Spleen (tissue), 11 donors: Measurements from ENCODE around the gene PSMD1. TPM values are rescaled to one million over a fixed set of nuclear protein-coding genes. Genes with fewer than 3 reads are reported as not detected.

ENCODE experiments used
- DNase-seq: peaks from one replicate; pipeline ENCODE4 v3.0.0-alpha.2; 2020
- H3K27ac ChIP-seq, 8 donors: fragments of 200-600 bp; sonication (generic) in 7 of 8; 1 replicate in 4 of 8; 2 replicates in 4 of 8; pipeline versions ENCODE4 v1.5.0 to v1.8.0; 2016 to 2021; ENCODE audit warnings: inconsistent platforms in 4 of 8, mild to moderate bottlenecking in 4 of 8, moderate library complexity in 1 of 8
- H3K27me3 ChIP-seq, 7 donors: fragments of 200-600 bp; sonication (generic) in 6 of 7; replicated peaks in 1 of 7; 1 replicate in 4 of 7; 2 replicates in 3 of 7; pipeline versions ENCODE4 v1.5.0 to v1.8.0; 2016 to 2021; ENCODE audit warnings: inconsistent platforms in 3 of 7, mild to moderate bottlenecking in 1 of 7
- H3K36me3 ChIP-seq, 6 donors: fragments of 200-600 bp; sonication (generic) in 5 of 6; 1 replicate in 4 of 6; 2 replicates in 2 of 6; pipeline versions ENCODE4 v1.5.0 to v1.8.0; 2016 to 2021; ENCODE audit warnings: inconsistent platforms in 2 of 6
- H3K4me1 ChIP-seq, 6 donors: fragments of 200-600 bp; sonication (generic) in 5 of 6; 1 replicate in 3 of 6; 2 replicates in 3 of 6; pipeline versions ENCODE4 v1.5.0 to v1.8.0; 2016 to 2021; ENCODE audit warnings: inconsistent platforms in 3 of 6
- H3K4me3 ChIP-seq, 8 donors: fragments of 200-600 bp; sonication (generic) in 7 of 8; 1 replicate in 4 of 8; 2 replicates in 4 of 8; pipeline versions ENCODE4 v1.5.0 to v1.8.0; 2016 to 2021; ENCODE audit warnings: inconsistent platforms in 4 of 8, mild to moderate bottlenecking in 4 of 8, moderate library complexity in 2 of 8
- H3K9me3 ChIP-seq, 8 donors: fragments of 200-600 bp; sonication (generic) in 7 of 8; 1 replicate in 4 of 8; 2 replicates in 4 of 8; pipeline versions ENCODE4 v1.5.0 to v1.8.0; 2016 to 2021; ENCODE audit warnings: inconsistent platforms in 4 of 8
- POLR2A ChIP-seq, 3 donors: fragments of 450-650 bp; IDR thresholded peaks; one replicate each; pipeline ENCODE4 v1.5.1; 2017; ENCODE audit warnings: antibody characterized with exemption in 3 of 3, mild to moderate bottlenecking in 1 of 3
- POLR2AphosphoS5 ChIP-seq, 3 donors: sonication (generic); formaldehyde crosslinking; IDR thresholded peaks; one replicate each; pipeline ENCODE4 v1.5.1; 2017; ENCODE audit warnings: antibody characterized with exemption in 3 of 3
- WGBS, 5 donors: extraction: QIAGEN DNeasy Blood & Tissue Kit in 3 of 5; methylation state at CpG; one replicate each; pipeline versions ENCODE4 v1.1.5 to v1.1.7; 2013 to 2018; 5-methylcytosine and 5-hydroxymethylcytosine counted together
- intact Hi-C: fragments of 100-400 bp; cut with DNase I; formaldehyde crosslinking; loops from one replicate; pipeline ENCODE4 v1.15.0; 2023; ENCODE audit warnings: low total_unique reads
- polyA plus RNA-seq, 3 donors: library from polyadenylated mRNA; stranded (reverse); fragments of 200-250 nt; gene quantifications; one replicate each; pipeline ENCODE4 v1.2.1, GENCODE V29; 2013
- total RNA-seq, 7 donors: library from RNA; depleted of rRNA in 3 of 7; stranded (reverse); fragments of >200 nt in 3 of 7; fragmentation: NEBNext Ultra II Directional in 4 of 7; extraction: Animal tissue kit (Norgen Biotek cat#: 25700) in 4 of 7; gene quantifications; one replicate each; pipeline versions ENCODE4 v1.1.0 to v1.2.1, GENCODE V29; 2016 to 2021
- TF ChIP-seq, protein P1 (sequence below), 11 experiments: fragments of 200-600 bp in 7 of 11; fragments of 450-650 bp in 4 of 11; sonication (generic) in 4 of 11; IDR thresholded peaks in 8 of 11; conservative IDR thresholded peaks in 3 of 11; 1 replicate in 7 of 11; 2 replicates in 4 of 11; pipeline versions ENCODE4 v1.4.0 to v1.8.0; 2016 to 2021; ENCODE audit warnings: antibody characterized with exemption in 11 of 11, inconsistent platforms in 4 of 11, mild to moderate bottlenecking in 1 of 11
- donor health status: healthy with polysubstance abuse.
- donor health status: DM: no; HTN: no; CAD: no; lungs with moderate emphysema.
- donor health status: DM: no; HTN: no; CAD: no.
- donor health status: Bipolar disorder and iron deficiency.
- donor health status: healthy.
- donor health status: DM: no; HTN: no; CAD: no.
- donor health status: DM: yes; HTN: yes; CAD: no.

PSMD1 gene
- total and polyA plus RNA-seq, 10 donors: 21.2 to 81.2 (median 53.4) TPM

DNA sequence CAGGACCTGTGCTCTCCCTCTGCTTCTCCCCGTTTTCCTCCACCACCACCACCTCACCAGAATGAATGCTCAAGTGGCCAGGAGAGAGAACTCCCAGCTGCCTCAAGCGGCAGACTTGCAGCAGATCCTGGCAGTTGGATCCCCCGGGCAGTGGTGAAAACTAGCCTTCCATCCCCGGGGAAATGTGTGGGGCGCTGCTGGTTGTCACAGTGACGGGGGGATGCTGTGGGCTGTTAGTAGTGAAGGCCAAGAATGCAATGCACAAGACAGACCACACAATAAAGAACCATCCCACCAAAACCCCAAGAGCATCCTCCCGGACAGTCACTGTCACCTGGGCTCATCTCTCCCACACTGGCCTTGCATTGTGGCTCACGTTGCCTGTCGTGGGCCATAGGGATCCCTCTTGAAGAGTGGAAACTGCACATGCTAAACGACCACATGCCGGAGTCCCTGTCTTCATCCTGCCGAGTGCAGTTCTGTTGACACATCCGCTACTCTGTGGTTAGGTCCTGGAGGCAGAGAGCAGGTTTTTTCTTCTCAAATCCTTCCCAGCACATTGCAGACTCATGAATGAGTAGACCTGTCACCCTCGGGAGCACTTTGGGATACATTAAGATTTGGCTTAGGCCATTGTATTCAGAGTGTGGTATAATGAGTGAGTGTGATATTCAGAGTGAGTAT lies 47.3 kb upstream of the PSMD1 start:
- DNase-seq: no peak
- Histone ChIP-seq H3K4me1 (no peaks in the 10 kb centered on the region), H3K27me3 (peaks cover 0 to 33% (median 0%) of the 10 kb centered on the region in 7 donors), H3K4me3 (no peak overlapping the region), H3K36me3 (no peaks in the 10 kb centered on the region), H3K9me3 (no peaks in the 10 kb centered on the region), H3K27ac (no peak overlapping the region)
- WGBS, 5 donors: 67 to 77% (median 74%) methylated on average over 14 of the region's 14 CpGs
- intact Hi-C loops: no loop called here
- TF ChIP-seq POLR2AphosphoS5 (IDR thresholded peaks at IDR 0.05): no peak
- TF ChIP-seq, protein P1, sequence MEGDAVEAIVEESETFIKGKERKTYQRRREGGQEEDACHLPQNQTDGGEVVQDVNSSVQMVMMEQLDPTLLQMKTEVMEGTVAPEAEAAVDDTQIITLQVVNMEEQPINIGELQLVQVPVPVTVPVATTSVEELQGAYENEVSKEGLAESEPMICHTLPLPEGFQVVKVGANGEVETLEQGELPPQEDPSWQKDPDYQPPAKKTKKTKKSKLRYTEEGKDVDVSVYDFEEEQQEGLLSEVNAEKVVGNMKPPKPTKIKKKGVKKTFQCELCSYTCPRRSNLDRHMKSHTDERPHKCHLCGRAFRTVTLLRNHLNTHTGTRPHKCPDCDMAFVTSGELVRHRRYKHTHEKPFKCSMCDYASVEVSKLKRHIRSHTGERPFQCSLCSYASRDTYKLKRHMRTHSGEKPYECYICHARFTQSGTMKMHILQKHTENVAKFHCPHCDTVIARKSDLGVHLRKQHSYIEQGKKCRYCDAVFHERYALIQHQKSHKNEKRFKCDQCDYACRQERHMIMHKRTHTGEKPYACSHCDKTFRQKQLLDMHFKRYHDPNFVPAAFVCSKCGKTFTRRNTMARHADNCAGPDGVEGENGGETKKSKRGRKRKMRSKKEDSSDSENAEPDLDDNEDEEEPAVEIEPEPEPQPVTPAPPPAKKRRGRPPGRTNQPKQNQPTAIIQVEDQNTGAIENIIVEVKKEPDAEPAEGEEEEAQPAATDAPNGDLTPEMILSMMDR (IDR thresholded peaks at IDR 0.05 in 8 of 11, conservative IDR thresholded peaks at IDR 0.05 in 3 of 11): no peak
- no peak for TF ChIP-seq POLR2A (IDR thresholded peaks at IDR 0.05)

GRCh38 chr2:231010201-231010730 lies 46.4 kb upstream of the PSMD1 start:
- DNase-seq: no peak
- Histone ChIP-seq H3K36me3 (no peaks in the 10 kb centered on the region), H3K9me3 (no peaks in the 10 kb centered on the region), H3K27ac (no peak overlapping the region), H3K4me1 (no peaks in the 10 kb centered on the region), H3K27me3 (peaks cover 0 to 41% (median 0%) of the 10 kb centered on the region in 7 donors), H3K4me3 (no peak overlapping the region)
- intact Hi-C loops: no loop called here
- TF ChIP-seq POLR2AphosphoS5 (IDR thresholded peaks at IDR 0.05): no peak
- TF ChIP-seq, protein P1 (IDR thresholded peaks at IDR 0.05 in 8 of 11, conservative IDR thresholded peaks at IDR 0.05 in 3 of 11): no peak
- no peak for TF ChIP-seq POLR2A (IDR thresholded peaks at IDR 0.05)
- 44 to 96% (median 82%) methylated on average over 2 of the region's 2 CpGs for WGBS, 5 donors

DNA sequence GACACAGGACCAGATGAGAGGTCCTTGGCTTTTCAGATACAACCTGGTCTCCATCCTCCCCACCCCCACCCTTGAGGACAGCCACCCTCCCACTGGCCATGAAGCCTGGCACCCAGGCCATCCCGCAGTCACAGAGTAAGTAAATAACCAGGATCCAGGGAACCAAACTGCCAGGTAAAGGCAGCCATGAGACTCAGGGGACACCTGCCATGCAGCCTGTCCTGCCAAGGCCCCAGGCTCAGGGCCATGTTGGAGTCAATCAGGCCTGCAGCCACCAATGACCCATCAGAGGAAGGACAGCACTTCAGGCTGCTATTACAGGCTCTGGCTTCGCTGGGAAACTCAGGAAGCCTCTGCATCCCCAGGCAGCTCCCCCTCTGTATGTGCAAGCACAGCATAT lies 45.1 kb upstream of the PSMD1 start:
- DNase-seq: no peak
- no peak for TF ChIP-seq POLR2AphosphoS5 (IDR thresholded peaks at IDR 0.05)
- TF ChIP-seq POLR2A (IDR thresholded peaks at IDR 0.05): no peak
- TF ChIP-seq, protein P1 (IDR thresholded peaks at IDR 0.05 in 8 of 11, conservative IDR thresholded peaks at IDR 0.05 in 3 of 11): no peak
- Histone ChIP-seq H3K4me3 (no peak overlapping the region), H3K4me1 (no peaks in the 10 kb centered on the region), H3K27me3 (peaks cover 0 to 46% (median 0%) of the 10 kb centered on the region in 7 donors), H3K36me3 (no peaks in the 10 kb centered on the region), H3K9me3 (no peaks in the 10 kb centered on the region), H3K27ac (no peak overlapping the region)
- 40 to 64% (median 53%) methylated on average over 2 of the region's 2 CpGs; no CpG with 5 or more reads in 1 of the 5 donors for WGBS, 5 donors
- intact Hi-C loops: no loop called here

GRCh38 chr2:231012463-231012862 lies 44.2 kb upstream of the PSMD1 start:
- H3K36me3 ChIP-seq: no peaks in the 10 kb centered on the region
- no peaks in the 10 kb centered on the region for H3K4me1 ChIP-seq
- H3K27me3 ChIP-seq: peaks cover 0 to 55% (median 0%) of the 10 kb centered on the region in 7 donors
- no peak overlapping the region for H3K27ac ChIP-seq
- WGBS, 5 donors: 67 to 83% (median 75%) methylated on average over 3 of the region's 3 CpGs
- no peaks in the 10 kb centered on the region for H3K9me3 ChIP-seq
- TF ChIP-seq, protein P1 (IDR thresholded peaks at IDR 0.05 in 8 of 11, conservative IDR thresholded peaks at IDR 0.05 in 3 of 11): no peak
- TF ChIP-seq POLR2A (IDR thresholded peaks at IDR 0.05) (no peak), POLR2AphosphoS5 (IDR thresholded peaks at IDR 0.05) (no peak)
- intact Hi-C loops: no loop called here
- DNase-seq: no peak
- H3K4me3 ChIP-seq: no peak overlapping the region
